K562 (cell line): ENCODE results near the gene TSSK6. TPM values are rescaled to one million over a fixed set of nuclear protein-coding genes. Genes with fewer than 3 reads are reported as not detected.
A peak's percentile ranks its signal among the peaks of the same experiment; 100 is the strongest.

ENCODE experiments used
- ATAC-seq: fragments of 200-7000 bp; cut with Tn5 transposase; 3 replicates; pipeline ENCODE4 v1.9.1; 2020; ENCODE audit warnings: moderate library complexity
- BruUV-seq: library from RNA; stranded (reverse); fragments of 400-500 nt; replicated peaks from 2 replicates; lab custom pipeline; 2021; lab: Mats Ljungman, UMichigan
- CTCF ChIA-PET: fragments of 300-600 bp; formaldehyde crosslinking; extraction: SDS; loops from one replicate; lab custom pipeline; 2021; ENCODE audit warnings: low intra/inter-chr PET ratio; lab: Yijun Ruan, JAX
- POLR2A ChIA-PET: fragments of 300-600, 350-650 bp; sonication (Branson Sonifier 250); formaldehyde crosslinking; extraction: SDS; loops from one replicate; lab custom pipeline; 2021; ENCODE audit warnings: antibody characterized with exemption, inconsistent platforms; lab: Yijun Ruan, JAX
- DNase-seq, 4 experiments: peaks; one replicate each; pipeline versions ENCODE4 v3.0.0 to v3.0.0-alpha.2; 2011 to 2018; ENCODE audit warnings: low spot score in 3 of 4, mixed read lengths in 3 of 4; ENCODE audit errors: extremely low read depth in 1 of 4
- FAIRE-seq: peaks from 2 replicates; lab custom pipeline; 2011; peaks lifted over from hg19 to GRCh38; lab: Jason Lieb, UNC
- H2AFZ ChIP-seq: 2 replicates; pipeline ENCODE4 v1.6.0; 2011; ENCODE audit warnings: low read depth, low read length, control low read depth, inconsistent platforms
- H3K27ac ChIP-seq: fragments of 200-600 bp; 3 replicates; pipeline ENCODE4 v1.8.0; 2011; ENCODE audit warnings: low read depth, mild to moderate bottlenecking, control low read depth, inconsistent platforms, low read length, moderate library complexity, mixed read lengths; ENCODE audit errors: extremely low read depth
- H3K27me3 ChIP-seq, 2 experiments: fragments of 300-600 bp in 1 of 2; 2 replicates in 1 of 2; 3 replicates in 1 of 2; pipeline versions ENCODE4 v1.6.0 to v1.8.0; 2011; ENCODE audit warnings: inconsistent platforms in 2 of 2, low read length in 2 of 2, mild to moderate bottlenecking in 1 of 2, mixed read lengths in 1 of 2, moderate library complexity in 1 of 2; ENCODE audit not compliant: control insufficient read depth in 2 of 2, insufficient read depth in 2 of 2
- H3K36me3 ChIP-seq: fragments of 300-600 bp; 3 replicates; pipeline ENCODE4 v1.8.0; 2011; ENCODE audit warnings: mild to moderate bottlenecking, low read length, inconsistent platforms; ENCODE audit not compliant: control insufficient read depth, insufficient read depth
- H3K4me1 ChIP-seq, 2 experiments: fragments of 200-600 bp in 1 of 2; replicated peaks in 1 of 2; 2 replicates in 1 of 2; 3 replicates in 1 of 2; pipeline versions ENCODE4 v1.5.1 to v1.8.0; 2011; ENCODE audit warnings: inconsistent platforms in 2 of 2, low read length in 2 of 2, mild to moderate bottlenecking in 1 of 2, mixed read lengths in 1 of 2, moderate library complexity in 1 of 2; ENCODE audit not compliant: control insufficient read depth in 2 of 2, insufficient read depth in 2 of 2
- H3K4me2 ChIP-seq: 2 replicates; pipeline ENCODE4 v1.6.1; 2011; ENCODE audit warnings: low read length, control low read depth, inconsistent platforms, mixed read lengths; ENCODE audit not compliant: insufficient read depth
- H3K4me3 ChIP-seq: fragments of 200-600 bp; sonication (generic), shearing (Covaris generic); 2 replicates; pipeline ENCODE4 v1.5.1; 2016; ENCODE audit warnings: control low read depth, inconsistent platforms
- H3K79me2 ChIP-seq: fragments of 200-600 bp; 3 replicates; pipeline ENCODE4 v1.8.0; 2011; ENCODE audit warnings: low read length, inconsistent platforms; ENCODE audit not compliant: control insufficient read depth, insufficient read depth
- H3K9ac ChIP-seq, 2 experiments: 2 replicates each; pipeline versions ENCODE4 v1.6.0 to v1.6.1; 2011; ENCODE audit warnings: low read depth in 2 of 2, low read length in 2 of 2, control low read depth in 1 of 2, inconsistent platforms in 1 of 2, mild to moderate bottlenecking in 1 of 2, mixed read lengths in 1 of 2; ENCODE audit not compliant: insufficient read depth in 1 of 2
- H3K9me1 ChIP-seq: one replicate; pipeline ENCODE4 v1.6.0; 2011; ENCODE audit warnings: inconsistent platforms, mild to moderate bottlenecking, low read length, moderate library complexity; ENCODE audit not compliant: control insufficient read depth, insufficient read depth
- H3K9me3 ChIP-seq: replicated peaks from 2 replicates; pipeline ENCODE4 v1.5.1; 2011; ENCODE audit warnings: low read depth, low read length, inconsistent platforms; ENCODE audit not compliant: control insufficient read depth, insufficient read depth
- H4K20me1 ChIP-seq: replicated peaks from 2 replicates; pipeline ENCODE4 v1.6.1; 2011; ENCODE audit warnings: low read length, inconsistent platforms, mixed read lengths; ENCODE audit not compliant: control insufficient read depth, insufficient read depth
- ATF2 ChIP-seq: sonication (generic); formaldehyde crosslinking; IDR thresholded peaks from 2 replicates; pipeline ENCODE4 v1.8.1; 2022; ENCODE audit warnings: missing genetic modification reagents
- BMI1 ChIP-seq: fragments of 150-350 bp; IDR thresholded peaks from 2 replicates; pipeline ENCODE4 v1.6.1; 2014; ENCODE audit warnings: low read length
- EGR1 ChIP-seq: fragments of 450-650 bp; conservative IDR thresholded peaks from 2 replicates; pipeline ENCODE4 v1.6.1; 2017; ENCODE audit warnings: mild to moderate bottlenecking
- HMGN3 ChIP-seq: IDR thresholded peaks from 2 replicates; pipeline ENCODE4 v1.6.1; 2011; ENCODE audit warnings: borderline replicate concordance, low read depth, mild to moderate bottlenecking, mixed read lengths, low read length; ENCODE audit not compliant: insufficient read length; ENCODE audit errors: extremely low read depth
- KLF13 ChIP-seq: fragments of 450-650 bp; IDR thresholded peaks from 2 replicates; pipeline ENCODE4 v1.6.1; 2016; ENCODE audit warnings: missing genetic modification characterization, low read depth, mild to moderate bottlenecking, missing compliant biosample characterization, moderate library complexity, borderline replicate concordance
- PHB2 ChIP-seq: fragments of 450-650 bp; IDR thresholded peaks from 2 replicates; pipeline ENCODE4 v1.6.1; 2017; ENCODE audit warnings: low read depth
- STAT5A ChIP-seq: IDR thresholded peaks from 2 replicates; pipeline ENCODE4 v1.6.1; 2012; ENCODE audit warnings: low read length, inconsistent platforms, borderline replicate concordance
- TAL1 ChIP-seq: fragments of 450-650 bp; IDR thresholded peaks from 2 replicates; pipeline ENCODE4 v1.6.1; 2016; ENCODE audit warnings: mild to moderate bottlenecking
- TFAP4 ChIP-seq: sonication (generic); formaldehyde crosslinking; IDR thresholded peaks from 2 replicates; pipeline ENCODE4 v1.8.0; 2022; ENCODE audit warnings: missing genetic modification reagents, mild to moderate bottlenecking, moderate library complexity, borderline replicate concordance
- ZC3H8 ChIP-seq: fragments of 450-650 bp; IDR thresholded peaks from 2 replicates; pipeline ENCODE4 v1.6.1; 2017
- ZFP30 ChIP-seq: fragments of 250-450 bp; sonication (Bioruptor Pico); IDR thresholded peaks from 2 replicates; pipeline ENCODE4 v1.8.0; 2022; ENCODE audit warnings: moderate library complexity, mild to moderate bottlenecking, inconsistent platforms, borderline replicate concordance
- ZFX ChIP-seq: sonication (generic); formaldehyde crosslinking; IDR thresholded peaks from 2 replicates; pipeline ENCODE4 v1.8.0; 2022; ENCODE audit warnings: mild to moderate bottlenecking, missing genetic modification reagents, moderate library complexity
- ZNF23 ChIP-seq: fragments of 250-450 bp; sonication (Bioruptor Pico); IDR thresholded peaks from 2 replicates; pipeline ENCODE4 v1.4.0; 2020; ENCODE audit warnings: mild to moderate bottlenecking
- WGBS: fragments of 100-300 bp; shearing (Covaris generic); methylation state at CpG from one replicate; pipeline ENCODE4 v1.1.6; 2016; ENCODE audit warnings: low coverage, mixed read lengths; ENCODE audit not compliant: insufficient coverage; ENCODE audit errors: missing lambda C conversion rate; 5-methylcytosine and 5-hydroxymethylcytosine counted together
- in situ Hi-C: fragments of 300-500 bp; cut with MboI; formaldehyde crosslinking; loops from 4 replicates; pipeline ENCODE4 v1.15.0; 2018; ENCODE audit warnings: inconsistent platforms, mixed read lengths
- intact Hi-C: fragments of 100-400 bp; cut with micrococcal nuclease; formaldehyde crosslinking; loops from 2 replicates; pipeline ENCODE4 v1.14.2; 2022
- polyA plus RNA-seq, 8 experiments: library from polyadenylated mRNA; depleted of rRNA in 4 of 8; stranded (reverse) in 5 of 8; unstranded in 3 of 8; fragments of >200 nt; fragmentation: Nextera tagmentation in 2 of 8; fragmentation: Illumina TruSeq in 1 of 8; extraction: Ambion mirVana in 2 of 8; extraction: Trizol in 1 of 8; gene quantifications; 2 replicates each; pipeline versions ENCODE4 v1.2.1 to v1.2.3, GENCODE V29; 2011 to 2014; ENCODE audit warnings: inconsistent platforms in 1 of 8, missing spikeins in 1 of 8
- total RNA-seq, 7 experiments: library from RNA; depleted of rRNA in 6 of 7; stranded (reverse); fragments of >200 nt in 6 of 7; fragmentation: Illumina TruSeq in 2 of 7; extraction: Trizol in 2 of 7; gene quantifications; 2 replicates each; pipeline versions ENCODE4 v1.2.1 to v1.2.3, GENCODE V29; 2011 to 2021; ENCODE audit warnings: low replicate concordance in 1 of 7
- TF ChIP-seq, protein P1 (sequence below): fragments of 450-650 bp; formaldehyde crosslinking; IDR thresholded peaks from 2 replicates; pipeline ENCODE4 v1.4.0; 2020; ENCODE audit warnings: mild to moderate bottlenecking, moderate library complexity
- TF ChIP-seq, protein P2 (sequence below), 3 experiments: IDR thresholded peaks in 2 of 3; conservative IDR thresholded peaks in 1 of 3; 2 replicates each; pipeline ENCODE4 v1.5.1; 2011 to 2012; ENCODE audit warnings: low read length in 3 of 3, mild to moderate bottlenecking in 3 of 3, control low read depth in 2 of 3, improper control_type of control experiment in 1 of 3, inconsistent platforms in 1 of 3, low read depth in 1 of 3, mixed read lengths in 1 of 3, moderate library complexity in 1 of 3; ENCODE audit not compliant: insufficient read depth in 2 of 3

TSSK6 gene
- total and polyA plus RNA-seq, 9 of the 15 experiments (the other 6 are each of a cell fraction or from before 2014, with no cell fraction given), result 0.21 to 2.6 (median 1.5) TPM; not detected in 3

GRCh38 chr19:19540715-19541515 lies 25.6 kb upstream of the TSSK6 start:
- no peaks in the 10 kb centered on the region; the same call in 1 of the 2 replicates for H3K9me3 ChIP-seq
- peak overlapping the region in 1 of 2 experiments; percentile 68; a peak in 1 of 4 replicates for H3K9ac ChIP-seq
- CTCF ChIA-PET, result no interaction called here
- no peaks in the 10 kb centered on the region for H3K36me3 ChIP-seq
- ATAC-seq (peak; percentile 98), FAIRE-seq (peak; percentile 94), DNase-seq (peak; percentile 88 to 94 (median 92))
- peak overlapping the region; percentile 62 for H3K4me2 ChIP-seq
- BruUV-seq, result no TSS peak
- intact Hi-C loops, result no loop called here
- H3K79me2 ChIP-seq, result no peaks in the 10 kb centered on the region
- POLR2A ChIA-PET, result interaction anchor here (0.6 to 1.0 kb wide), 4 partner anchors 8 to 407 kb away, joined by 3 to 5 read pairs (median 4); partner anchors contain the start of gene YJEFN3
- in situ Hi-C loops, result loop anchor here (25.0 kb wide), 1 partner anchor 96 kb away; the partner anchor contains the start of genes GMIP and LPAR2
- peak overlapping the region; percentile 34 for H3K4me3 ChIP-seq
- 46% methylated on average over 21 of the region's 45 CpGs for WGBS
- 0 out of 5 replicates have a peak, but pooled peaks cover 0 to 8% of the 10 kb centered on the region in 2 experiments for H3K27me3 ChIP-seq
- peaks cover 2 to 71% of the 10 kb centered on the region in 2 experiments; a peak in 2 of 5 replicates for H3K4me1 ChIP-seq
- peak overlapping the region; percentile 43; the same call in 2 of the 3 replicates for H3K27ac ChIP-seq
- no peaks in the 10 kb centered on the region for H4K20me1 ChIP-seq
- H3K9me1 ChIP-seq, result no peaks in the 10 kb centered on the region
- peak overlapping the region; percentile 79 for H2AFZ ChIP-seq
- TF ChIP-seq ZFX (0 out of 2 replicates have a peak, but pooled peaks have one; percentile 27), EGR1 (peak; percentile 70), STAT5A (no peak), TFAP4 (CRISPR knock-in tag) (0 out of 2 replicates have a peak, but pooled peaks have one; percentile 10), PHB2 (no peak), BMI1 (no peak), HMGN3 (peak; percentile 22), TAL1 (no peak), KLF13 (tag) (no peak), ZFP30 (no peak), ATF2 (CRISPR knock-in tag) (no peak), ZNF23 (CRISPR knock-in tag) (no peak), ZC3H8 (no peak)
- TF ChIP-seq, protein P1, sequence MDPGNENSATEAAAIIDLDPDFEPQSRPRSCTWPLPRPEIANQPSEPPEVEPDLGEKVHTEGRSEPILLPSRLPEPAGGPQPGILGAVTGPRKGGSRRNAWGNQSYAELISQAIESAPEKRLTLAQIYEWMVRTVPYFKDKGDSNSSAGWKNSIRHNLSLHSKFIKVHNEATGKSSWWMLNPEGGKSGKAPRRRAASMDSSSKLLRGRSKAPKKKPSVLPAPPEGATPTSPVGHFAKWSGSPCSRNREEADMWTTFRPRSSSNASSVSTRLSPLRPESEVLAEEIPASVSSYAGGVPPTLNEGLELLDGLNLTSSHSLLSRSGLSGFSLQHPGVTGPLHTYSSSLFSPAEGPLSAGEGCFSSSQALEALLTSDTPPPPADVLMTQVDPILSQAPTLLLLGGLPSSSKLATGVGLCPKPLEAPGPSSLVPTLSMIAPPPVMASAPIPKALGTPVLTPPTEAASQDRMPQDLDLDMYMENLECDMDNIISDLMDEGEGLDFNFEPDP (CRISPR knock-in tag), result no peak
- TF ChIP-seq, protein P2, sequence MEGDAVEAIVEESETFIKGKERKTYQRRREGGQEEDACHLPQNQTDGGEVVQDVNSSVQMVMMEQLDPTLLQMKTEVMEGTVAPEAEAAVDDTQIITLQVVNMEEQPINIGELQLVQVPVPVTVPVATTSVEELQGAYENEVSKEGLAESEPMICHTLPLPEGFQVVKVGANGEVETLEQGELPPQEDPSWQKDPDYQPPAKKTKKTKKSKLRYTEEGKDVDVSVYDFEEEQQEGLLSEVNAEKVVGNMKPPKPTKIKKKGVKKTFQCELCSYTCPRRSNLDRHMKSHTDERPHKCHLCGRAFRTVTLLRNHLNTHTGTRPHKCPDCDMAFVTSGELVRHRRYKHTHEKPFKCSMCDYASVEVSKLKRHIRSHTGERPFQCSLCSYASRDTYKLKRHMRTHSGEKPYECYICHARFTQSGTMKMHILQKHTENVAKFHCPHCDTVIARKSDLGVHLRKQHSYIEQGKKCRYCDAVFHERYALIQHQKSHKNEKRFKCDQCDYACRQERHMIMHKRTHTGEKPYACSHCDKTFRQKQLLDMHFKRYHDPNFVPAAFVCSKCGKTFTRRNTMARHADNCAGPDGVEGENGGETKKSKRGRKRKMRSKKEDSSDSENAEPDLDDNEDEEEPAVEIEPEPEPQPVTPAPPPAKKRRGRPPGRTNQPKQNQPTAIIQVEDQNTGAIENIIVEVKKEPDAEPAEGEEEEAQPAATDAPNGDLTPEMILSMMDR (IDR thresholded peaks at IDR 0.05 in 2 of 3, conservative IDR thresholded peaks at IDR 0.05 in 1 of 3; ENCODE audit: insufficient read depth in 2 of 3, low read depth in 1 of 3, low read length in 3 of 3), result peak in 1 of 3 experiments; percentile 41; a peak in 1 of 6 replicates
